NOMO-1 (cell line): Measurements from ENCODE around the gene NOVA2.

Experiments used
- DNase-seq, 2 experiments: peaks; one replicate each; lab custom pipeline; 2025; ENCODE audit not compliant: unreplicated experiment in 2 of 2; lab: John Stamatoyannopoulos, UW

Gene NOVA2, protein sequence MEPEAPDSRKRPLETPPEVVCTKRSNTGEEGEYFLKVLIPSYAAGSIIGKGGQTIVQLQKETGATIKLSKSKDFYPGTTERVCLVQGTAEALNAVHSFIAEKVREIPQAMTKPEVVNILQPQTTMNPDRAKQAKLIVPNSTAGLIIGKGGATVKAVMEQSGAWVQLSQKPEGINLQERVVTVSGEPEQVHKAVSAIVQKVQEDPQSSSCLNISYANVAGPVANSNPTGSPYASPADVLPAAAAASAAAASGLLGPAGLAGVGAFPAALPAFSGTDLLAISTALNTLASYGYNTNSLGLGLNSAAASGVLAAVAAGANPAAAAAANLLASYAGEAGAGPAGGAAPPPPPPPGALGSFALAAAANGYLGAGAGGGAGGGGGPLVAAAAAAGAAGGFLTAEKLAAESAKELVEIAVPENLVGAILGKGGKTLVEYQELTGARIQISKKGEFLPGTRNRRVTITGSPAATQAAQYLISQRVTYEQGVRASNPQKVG

DNA sequence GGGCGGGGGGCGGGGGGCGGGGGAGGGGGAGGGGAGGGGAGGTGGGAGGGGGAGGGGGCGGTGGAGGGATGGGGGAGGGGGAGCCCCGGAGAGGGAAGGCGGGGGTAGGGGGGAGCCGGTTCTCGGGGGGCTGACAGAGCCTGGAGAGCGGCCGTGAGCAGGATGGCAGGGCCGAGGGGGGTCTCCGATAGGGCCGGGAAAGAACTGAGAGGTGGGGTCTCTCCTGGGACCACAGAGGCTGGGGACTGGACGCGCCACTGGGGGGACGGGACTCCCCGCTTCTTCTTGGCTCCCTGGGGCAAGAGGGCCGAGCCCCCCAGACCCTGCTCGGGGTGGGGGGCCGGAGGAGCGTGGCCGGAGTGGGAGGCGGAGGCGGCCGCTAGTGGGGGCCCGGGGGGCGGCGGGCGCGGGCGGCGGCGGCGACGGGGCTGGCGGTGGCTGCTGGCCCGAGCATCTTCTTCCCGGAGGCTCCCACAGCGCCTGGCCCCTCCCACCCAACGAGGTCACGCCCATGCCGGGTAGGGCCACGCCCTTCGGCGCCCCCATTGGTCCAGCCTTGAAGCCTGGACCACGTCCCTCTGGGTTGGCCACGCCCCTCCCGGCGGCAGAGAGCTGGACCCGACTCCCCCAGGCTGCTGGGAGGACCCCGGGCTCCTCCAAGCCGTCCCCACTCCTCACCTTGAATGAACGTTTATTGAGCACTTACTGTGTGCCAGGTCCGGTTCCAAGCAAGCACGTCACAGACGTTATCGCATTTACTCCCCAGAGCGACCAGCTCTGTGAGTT is at the start of gene NOVA2:
NOVA2 (minus strand) TSS at position 313 of the 786 bp plus-strand sequence. CDS start 514 bp downstream, outside the sequence.
- no peak for DNase-seq

GRCh38 chr19:46023311-46023779 is 49.7 kb upstream of the NOVA2 start:
- DNase-seq = peak in 1 of 2 experiments; percentile 43

GRCh38 chr19:46022431-46023310 is 49.0 kb upstream of the NOVA2 start, which contains the start of gene PGLYRP1:
Gene PGLYRP1, minus strand, starts transcription at chr19:46023053. Its CDS starts 32 bp downstream, at chr19:46023021.
- DNase-seq = no peak

DNA sequence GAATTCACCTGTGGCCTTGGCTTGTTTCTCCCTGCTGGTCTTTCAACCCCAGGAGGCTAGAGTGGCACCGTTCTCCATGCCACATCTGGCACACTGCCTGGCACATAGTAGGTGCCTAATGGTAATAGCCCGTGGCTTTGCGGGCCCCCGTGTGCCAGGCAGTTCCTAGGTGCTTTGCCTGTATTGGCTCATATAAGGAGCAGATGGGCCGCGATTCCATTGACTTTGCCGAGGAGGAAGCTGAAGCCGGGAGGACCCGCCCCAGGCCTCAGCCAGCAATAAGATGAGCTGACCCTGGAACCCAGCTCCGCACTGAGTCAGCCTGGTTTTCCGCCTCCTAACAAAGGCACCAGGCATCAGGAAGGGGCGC is 48.4 kb upstream of the NOVA2 start:
- DNase-seq = no peak

GRCh38 chr19:46021531-46022041 is 47.9 kb upstream of the NOVA2 start:
- DNase-seq = no peak

- no peak for DNase-seq
These were observed 47.1 kb upstream of the NOVA2 start for GRCh38 chr19:46020819-46021125.

DNA sequence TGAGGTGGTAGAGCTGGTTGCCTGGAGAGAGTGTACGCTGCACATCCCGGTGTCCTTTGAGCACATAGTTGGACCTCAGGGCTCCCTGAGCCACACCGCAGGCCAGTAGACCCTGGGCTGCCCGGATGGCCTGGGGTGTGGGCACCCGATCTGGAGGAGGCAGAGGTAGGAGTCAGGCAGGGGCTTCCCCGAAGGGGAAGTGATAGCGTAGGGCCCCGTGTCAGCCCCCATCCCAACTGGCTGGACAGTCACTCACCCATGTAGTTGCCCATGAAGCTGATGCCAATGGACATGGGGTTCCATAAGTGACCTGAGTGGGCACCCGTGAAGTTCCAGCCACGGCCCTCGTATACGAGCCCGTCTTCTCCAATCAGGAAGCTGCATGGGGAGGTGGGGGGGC is 45.6 kb upstream of the NOVA2 start:
- DNase-seq = no peak

- no peak for DNase-seq
These were observed 45.1 kb upstream of the NOVA2 start for GRCh38 chr19:46018729-46019251.

GRCh38 chr19:46017874-46018675 is 44.4 kb upstream of the NOVA2 start:
- no peak for DNase-seq

DNA sequence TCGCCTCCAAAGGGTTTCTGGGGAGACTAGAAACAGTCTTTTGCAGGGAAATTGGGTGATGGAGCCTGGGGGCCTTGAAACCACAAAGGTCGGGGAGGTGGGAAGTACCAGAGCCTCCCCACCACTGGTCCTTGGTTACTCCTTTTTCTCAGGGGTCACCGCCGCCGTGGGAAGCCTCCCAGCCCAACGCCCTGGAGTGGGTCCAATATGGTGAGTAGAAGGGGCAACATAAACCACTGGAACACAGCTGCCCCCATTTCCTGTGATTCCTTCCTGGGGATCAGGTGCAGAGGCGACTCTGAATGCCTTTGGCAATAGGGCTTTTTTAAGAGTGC is 43.4 kb upstream of the NOVA2 start:
- no peak for DNase-seq

- DNase-seq = peak; percentile 53 to 62
These were observed 42.9 kb upstream of the NOVA2 start for GRCh38 chr19:46016426-46017094.

DNA sequence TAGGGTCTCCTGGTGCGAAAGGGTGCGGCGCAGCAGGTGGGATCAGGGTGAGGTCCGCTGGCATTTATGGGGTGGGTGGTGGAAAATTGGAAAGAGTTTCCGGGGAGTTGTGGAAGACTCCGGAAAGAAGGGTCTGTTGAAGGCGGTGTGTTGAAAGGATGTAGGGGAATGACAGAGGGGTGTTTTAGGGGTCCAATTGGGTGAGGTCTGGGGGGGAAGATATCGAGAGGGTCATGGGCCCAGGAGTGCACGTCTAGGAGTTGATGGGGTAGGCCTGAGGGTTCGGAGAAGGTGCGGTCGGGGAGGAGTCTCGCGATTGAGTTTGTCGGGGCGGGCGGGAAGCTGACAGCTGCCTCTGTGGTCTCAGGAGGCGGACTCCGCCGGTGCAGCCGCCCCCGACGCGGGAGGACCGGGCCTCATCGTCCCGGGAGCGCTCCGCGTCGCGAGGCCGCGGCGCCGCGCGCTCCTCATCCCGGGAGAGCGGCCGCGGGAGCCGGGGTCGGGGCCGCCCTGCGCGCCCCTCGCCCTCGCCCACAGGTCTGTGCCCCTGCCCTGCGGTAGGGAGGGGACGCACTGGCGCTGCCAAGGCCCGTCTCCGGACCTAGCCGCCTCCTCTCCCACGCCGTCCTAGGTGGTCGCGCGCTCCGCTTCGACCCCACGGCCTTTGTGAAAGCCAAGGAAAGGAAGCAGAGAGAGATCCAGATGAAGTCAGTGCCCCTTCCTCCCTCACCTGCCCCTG is 42.2 kb upstream of the NOVA2 start:
- DNase-seq = no peak

- DNase-seq = no peak
These were observed 41.4 kb upstream of the NOVA2 start for GRCh38 chr19:46014941-46015686.

DNA sequence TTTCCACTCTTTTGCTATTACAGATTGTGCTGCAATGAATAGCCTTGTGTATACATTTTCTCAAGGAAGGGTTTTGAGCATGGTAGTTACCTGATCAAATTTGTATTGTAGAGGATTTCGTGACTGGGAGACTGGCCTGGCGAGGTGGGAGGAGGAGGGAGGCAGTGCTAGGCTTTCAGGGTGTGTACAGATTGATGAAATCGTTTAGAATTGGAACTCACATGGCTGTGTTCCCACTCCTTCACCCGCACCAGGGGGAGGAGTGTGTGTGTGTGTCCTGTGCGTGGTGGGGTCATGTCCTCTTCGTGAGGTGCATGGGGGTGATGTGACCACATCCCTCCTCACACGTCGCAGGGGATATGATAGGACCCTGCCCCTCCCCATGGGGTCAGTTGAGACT is 40.9 kb upstream of the NOVA2 start:
- no peak for DNase-seq

GRCh38 chr19:46009530-46010510 is 36.2 kb upstream of the NOVA2 start:
- no peak for DNase-seq

- no peak for DNase-seq
These were observed 32.7 kb upstream of the NOVA2 start for GRCh38 chr19:46006411-46006810.
